A549 treated with AZD9567 at 1 μM for 4 hours (cell line): ENCODE measurements around the gene SLC25A46. TPM values are rescaled to one million over a fixed set of nuclear protein-coding genes. Genes with fewer than 3 reads are reported as not detected.

Experiments used
- total RNA-seq: library from RNA; stranded (reverse); fragments of 200-300 nt; extraction: Qiagen RNA extraction; gene quantifications from 5 replicates; pipeline ENCODE4 v1.2.3, GENCODE V29; 2022; ENCODE audit not compliant: insufficient read depth

The SLC25A46 gene
- total RNA-seq: 25.7 to 34.9 TPM (median 32.8 TPM) in 5 replicates

GRCh38 chr5:110738812-110739651, at the start of gene SLC25A46:
Gene SLC25A46, plus strand, starts transcription at chr5:110739007. Its CDS starts 113 bp downstream, at chr5:110739120.

GRCh38 chr5:110726249-110727024, 12.4 kb upstream of the SLC25A46 start, which contains the start of gene TMEM232:
Gene TMEM232, minus strand, starts transcription at chr5:110726671. Its CDS starts 59,319 bp downstream, at chr5:110667352.

Other genes with a start within 250 kb of the SLC25A46 start
- gene TMEM232, start 12.3 kb upstream of the SLC25A46 start, total RNA-seq: 0.18 to 0.20 TPM in 2 of 5 replicates, not detected in the others